Stimulated activated CD8-positive, alpha-beta memory T cell treated with anti-CD3 and anti-CD28 coated beads, Interleukin-15, amount 100 ng/mL, for 1 hour (primary cell): ENCODE data around the gene CHCHD4.
"Not testable (repeated sequence)": the region's sequence is repeated elsewhere in the genome, so short reads cannot be mapped to it uniquely, and the experiment has no call there.

ENCODE experiments used
- DNase-seq: peaks from one replicate; pipeline ENCODE4 v3.0.0-alpha.2; 2020; ENCODE audit warnings: low read depth

Gene CHCHD4

GRCh38 chr3:14134291-14134690 is 9.6 kb upstream of the CHCHD4 start:
- DNase-seq = no peak

DNA sequence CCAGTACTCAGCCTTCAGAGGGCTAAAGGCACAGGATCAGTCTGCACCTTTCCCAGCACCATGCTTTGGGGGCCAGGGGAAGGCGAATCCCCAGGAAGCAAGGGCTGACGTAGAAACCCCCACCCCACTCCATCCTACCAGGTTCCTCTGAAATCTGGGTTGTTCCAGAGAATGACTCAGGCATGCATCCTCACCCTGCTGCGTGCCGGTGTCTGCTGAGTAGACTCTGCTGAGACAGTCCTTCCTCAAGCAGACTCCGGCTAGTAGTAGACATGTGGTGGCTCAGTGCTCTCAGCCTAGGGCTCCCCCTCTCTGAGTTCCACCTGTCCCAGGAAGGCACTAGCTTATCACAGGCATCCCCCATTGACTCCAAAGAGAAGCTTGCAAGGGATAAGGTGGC is 9.2 kb upstream of the CHCHD4 start:
- no peak for DNase-seq

GRCh38 chr3:14133188-14133800 is 8.6 kb upstream of the CHCHD4 start:
- DNase-seq = no peak

GRCh38 chr3:14132689-14133088 is 8.0 kb upstream of the CHCHD4 start:
- no peak for DNase-seq

GRCh38 chr3:14132120-14132519 is 7.5 kb upstream of the CHCHD4 start:
- no peak for DNase-seq

GRCh38 chr3:14131134-14131533 is 6.5 kb upstream of the CHCHD4 start:
- no peak for DNase-seq

GRCh38 chr3:14130707-14131106 is 6.0 kb upstream of the CHCHD4 start:
- DNase-seq = no peak

DNA sequence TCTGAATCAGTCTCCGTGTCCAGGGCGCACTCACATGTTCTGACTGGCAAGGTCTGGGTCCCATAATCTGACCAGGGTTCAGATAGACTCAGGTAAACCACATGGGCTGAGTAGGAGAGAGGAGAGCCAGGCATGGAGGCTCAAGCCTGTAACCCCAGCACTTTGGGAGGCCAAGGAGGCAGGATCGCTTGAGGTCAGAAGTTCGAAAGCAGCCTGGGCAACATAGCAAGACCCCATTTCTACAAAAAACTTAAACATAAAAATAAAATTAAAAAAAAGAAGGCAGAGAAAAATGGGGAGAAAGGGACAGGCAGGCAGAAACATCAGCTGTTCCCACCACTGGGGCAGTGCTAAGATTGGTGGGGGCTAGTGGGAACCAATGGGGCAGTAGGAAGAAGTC is 5.6 kb upstream of the CHCHD4 start:
- DNase-seq = no peak

- no peak for DNase-seq
Observed at GRCh38 chr3:14129296-14129695, 4.6 kb upstream of the CHCHD4 start.

GRCh38 chr3:14128724-14129123 is 4.1 kb upstream of the CHCHD4 start:
- no peak for DNase-seq

DNA sequence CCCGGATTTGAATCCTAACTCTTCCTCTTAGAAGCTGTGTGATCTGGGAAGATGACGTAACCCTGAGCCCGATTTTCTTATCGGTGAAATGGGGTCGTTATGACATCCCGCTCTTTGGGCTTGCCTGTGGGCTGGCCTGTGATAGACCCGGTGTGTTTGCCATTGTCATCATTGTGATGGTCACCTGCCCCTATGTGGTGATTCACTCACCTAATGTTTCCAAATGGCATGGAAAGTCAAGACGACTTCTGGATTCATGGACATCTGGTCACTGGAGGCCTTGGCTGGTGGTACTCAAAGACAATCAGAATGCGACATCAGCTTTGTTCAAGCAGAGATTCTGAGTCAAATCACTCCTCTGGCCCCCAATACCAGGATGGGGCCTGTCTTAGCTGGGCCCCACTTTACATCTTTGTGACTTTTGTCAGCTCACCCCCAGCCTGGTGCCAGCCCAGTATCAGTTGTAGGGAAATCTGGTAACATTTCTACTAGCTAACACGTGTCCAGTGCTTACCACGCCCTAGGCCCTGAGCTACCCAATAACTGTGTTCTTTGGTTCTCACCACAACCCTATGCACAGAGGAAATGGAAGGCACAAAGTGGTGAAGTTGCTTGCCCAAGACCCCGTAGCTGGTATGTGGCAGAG is 3.0 kb upstream of the CHCHD4 start:
- DNase-seq = no peak

DNA sequence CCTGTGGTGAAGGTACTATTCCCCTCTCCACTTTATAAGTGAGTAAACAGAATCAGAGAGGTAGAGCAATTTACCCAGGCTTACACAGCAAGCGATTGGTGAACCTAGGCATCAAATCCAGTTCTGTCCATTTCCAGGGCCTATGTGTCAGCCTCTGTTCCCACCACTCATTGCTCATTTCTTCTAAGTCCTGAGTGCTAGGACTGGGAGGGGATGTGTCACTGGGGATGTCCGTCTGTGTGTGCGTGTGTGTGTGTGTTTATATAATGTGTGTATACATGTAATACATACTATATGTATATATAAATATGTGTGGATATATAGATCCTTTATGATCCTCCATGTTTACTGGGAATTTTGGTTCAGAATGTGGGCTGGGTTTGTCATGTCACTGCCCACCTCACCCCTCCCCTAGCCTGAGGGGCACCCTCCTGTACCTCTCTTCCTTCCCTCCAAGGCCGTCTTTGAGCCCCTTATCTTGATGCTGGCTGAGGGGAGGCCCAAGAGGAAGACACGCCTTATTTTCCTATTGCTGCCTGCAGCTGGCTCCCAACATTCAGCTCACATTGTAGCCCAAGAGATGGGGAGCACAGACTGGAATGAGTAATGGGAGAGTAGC is 2.3 kb upstream of the CHCHD4 start:
- DNase-seq = no peak

DNA sequence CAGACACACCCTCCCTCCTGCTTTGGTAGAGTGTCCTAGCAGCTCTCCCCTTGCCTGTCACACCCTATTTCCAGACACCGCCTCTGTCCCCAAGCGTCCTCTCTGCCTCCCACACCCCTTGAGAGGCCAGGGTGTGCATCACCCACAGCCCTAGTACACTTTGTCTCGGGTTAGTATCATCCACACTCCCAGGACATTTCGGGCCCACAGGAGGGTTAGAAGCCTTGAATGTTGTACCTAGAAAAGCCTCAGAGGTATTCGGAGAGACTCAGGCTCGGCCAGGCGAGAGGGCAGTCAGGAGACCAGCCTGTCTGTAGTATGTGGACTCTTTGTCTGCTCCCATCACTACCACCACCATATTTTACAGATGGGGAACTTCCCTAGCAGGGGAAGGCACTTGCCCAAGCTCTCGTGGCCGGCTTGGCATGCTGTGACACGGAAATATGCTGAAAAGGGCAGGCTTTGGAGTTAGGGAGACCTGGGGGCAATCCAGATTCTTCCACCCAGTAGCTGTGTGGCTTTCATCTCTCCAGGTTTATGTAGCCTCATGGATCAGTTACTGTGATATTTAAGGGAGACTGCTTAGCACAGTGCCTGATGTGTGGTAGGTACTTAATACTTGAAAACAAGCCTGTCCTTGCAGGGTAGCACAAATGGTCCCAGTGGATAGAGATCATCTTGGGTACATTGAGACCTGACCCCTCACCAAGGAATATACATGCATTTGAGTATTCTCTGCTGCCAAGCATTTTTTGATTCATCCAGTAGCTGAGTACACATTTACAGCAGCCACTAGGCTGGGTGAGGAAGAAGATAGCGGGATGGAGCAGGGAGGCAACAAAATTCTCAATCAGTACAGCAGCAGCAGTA is 1.6 kb upstream of the CHCHD4 start:
- DNase-seq = no peak

DNA sequence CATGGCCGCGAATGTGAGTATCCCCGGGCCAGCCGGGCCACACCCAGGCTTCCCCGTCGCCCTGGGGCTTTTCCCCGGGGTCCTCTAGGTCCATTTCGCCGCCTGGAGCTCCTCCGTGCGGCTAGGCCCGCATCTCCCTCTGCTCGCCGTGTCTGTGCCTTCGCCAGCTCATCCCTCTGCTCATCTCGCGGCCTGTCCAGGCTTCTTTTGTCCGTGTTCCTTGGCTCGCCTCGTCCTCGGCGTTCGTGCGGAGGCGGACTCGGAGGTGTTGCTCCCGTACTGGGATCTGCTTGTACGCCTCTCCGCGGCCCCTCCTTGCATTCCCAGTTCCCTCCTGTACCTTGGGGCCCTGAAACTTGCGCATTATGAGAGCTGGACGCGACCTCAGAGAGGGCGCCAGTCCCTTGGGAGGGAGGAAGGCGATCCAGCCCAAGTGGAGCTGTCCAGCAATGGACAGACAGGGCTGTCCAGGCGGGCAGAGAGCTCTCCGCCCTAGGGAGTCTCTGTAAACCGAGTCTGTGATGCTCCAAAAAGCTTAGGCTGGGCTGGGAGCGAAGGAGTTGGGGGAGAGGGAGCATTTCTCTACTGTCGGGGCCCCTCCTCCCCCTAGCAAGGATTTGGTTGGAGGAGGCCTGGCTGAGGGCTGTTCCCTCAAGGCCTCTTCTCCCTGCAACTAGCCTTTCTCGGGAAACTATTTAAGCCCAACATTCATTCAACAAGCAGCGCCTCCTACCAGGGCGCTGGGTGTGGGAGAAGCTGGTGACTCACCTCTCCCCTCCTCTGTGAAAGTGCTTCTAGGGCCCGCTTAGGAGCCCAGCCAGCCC is 735 bp upstream of the CHCHD4 start:
- DNase-seq = no peak

DNA sequence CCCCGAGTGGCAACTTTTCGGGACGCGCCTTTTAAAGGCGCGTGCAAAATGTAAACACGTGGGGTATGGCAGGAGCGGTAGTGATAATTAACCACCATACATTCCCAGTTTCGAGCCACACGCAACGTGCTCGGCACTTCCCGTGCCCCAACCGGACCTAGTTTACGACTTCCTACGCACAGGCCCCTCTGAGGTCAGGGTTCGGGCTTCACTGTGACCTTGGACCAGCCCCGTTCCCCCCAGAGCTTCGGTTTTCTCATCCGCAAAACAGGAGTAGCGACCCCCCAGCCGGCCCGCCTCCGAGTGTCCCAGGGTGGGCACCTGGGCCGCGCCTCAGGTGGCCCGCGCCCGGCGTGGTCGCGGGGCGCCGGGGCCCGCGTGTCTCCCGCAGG is 451 bp downstream of the CHCHD4 start:
- no peak for DNase-seq

- no peak for DNase-seq
Observed at GRCh38 chr3:14123308-14124222, 1.1 kb downstream of the CHCHD4 start.

GRCh38 chr3:14122301-14122700 is 2.4 kb downstream of the CHCHD4 start:
- no peak for DNase-seq

GRCh38 chr3:14121859-14122258 is 2.8 kb downstream of the CHCHD4 start:
- no peak for DNase-seq

- DNase-seq = not testable (repeated sequence)
Observed at GRCh38 chr3:14120921-14121448, 3.7 kb downstream of the CHCHD4 start.

DNA sequence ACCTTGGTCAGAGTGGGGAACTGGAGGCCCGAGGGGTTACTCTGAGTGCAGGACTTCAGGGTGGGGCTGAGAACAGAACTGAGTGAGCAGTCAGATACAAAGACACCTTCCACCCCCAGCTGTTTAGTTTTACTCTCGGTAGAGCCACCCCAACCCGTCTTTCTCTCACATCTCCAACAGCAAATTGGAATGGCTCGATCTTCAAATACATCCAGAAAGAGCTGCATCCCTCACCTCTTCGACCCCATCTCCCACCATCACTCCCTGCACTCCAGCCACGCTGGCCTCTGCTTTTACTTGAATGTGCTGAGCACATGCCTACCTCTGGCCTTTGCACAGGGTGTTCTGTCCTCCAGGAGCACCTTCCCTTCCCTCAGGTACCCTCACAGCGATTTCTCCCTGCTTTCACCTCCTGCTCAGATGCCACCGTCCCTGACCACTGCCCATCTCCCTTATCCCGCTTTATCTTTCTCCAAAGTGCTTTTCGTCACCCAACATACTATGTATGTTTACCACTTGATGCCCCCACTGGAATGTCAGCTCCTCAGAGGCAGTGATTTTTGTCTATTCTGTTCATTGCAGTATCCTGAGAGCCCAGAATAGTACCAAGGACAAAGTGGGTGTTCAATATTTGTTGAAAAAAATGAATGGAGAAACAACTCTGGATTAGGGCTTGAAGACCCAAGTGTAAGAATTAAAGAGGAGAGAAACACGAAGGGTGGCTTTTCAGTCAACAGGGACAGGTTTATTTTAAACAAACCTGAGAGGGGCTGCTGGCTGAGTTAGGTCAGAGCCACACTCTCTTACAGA is 4.4 kb downstream of the CHCHD4 start:
- no peak for DNase-seq
